GM18858 (cell line): ENCODE data around the gene ATRN.
"Not testable (repeated sequence)": the region's sequence is repeated elsewhere in the genome, so short reads cannot be mapped to it uniquely, and the experiment has no call there.

Experiments
- ATAC-seq: cut with Tn5 transposase; IDR thresholded peaks from one replicate; pipeline ENCODE4 v1.9.1; 2021; ENCODE audit not compliant: unreplicated experiment

The ATRN gene

GRCh38 chr20:3514012-3514642 lies 43.3 kb downstream of the ATRN start:
- ATAC-seq = no peak

- ATAC-seq = no peak
These were observed 44.8 kb downstream of the ATRN start for GRCh38 chr20:3515379-3516170.

- no peak for ATAC-seq
These were observed 51.3 kb downstream of the ATRN start for GRCh38 chr20:3521852-3522740.

- not testable (repeated sequence) for ATAC-seq
These were observed 53.9 kb downstream of the ATRN start for GRCh38 chr20:3524696-3525095.

GRCh38 chr20:3532089-3532615 lies 61.3 kb downstream of the ATRN start:
- ATAC-seq = no peak

GRCh38 chr20:3537733-3538132 lies 66.9 kb downstream of the ATRN start:
- not testable (repeated sequence) for ATAC-seq

- ATAC-seq = no peak
These were observed 68.7 kb downstream of the ATRN start for GRCh38 chr20:3539311-3540107.

- no peak for ATAC-seq
These were observed 71.3 kb downstream of the ATRN start for GRCh38 chr20:3541887-3542721.

GRCh38 chr20:3543901-3544507 lies 73.2 kb downstream of the ATRN start:
- no peak for ATAC-seq

- no peak for ATAC-seq
These were observed 74.6 kb downstream of the ATRN start for GRCh38 chr20:3545401-3545925.

- ATAC-seq = no peak
These were observed 77.1 kb downstream of the ATRN start for GRCh38 chr20:3547906-3548305.

GRCh38 chr20:3550837-3551236 lies 80.0 kb downstream of the ATRN start:
- ATAC-seq = no peak

GRCh38 chr20:3551681-3552434 lies 81.0 kb downstream of the ATRN start:
- no peak for ATAC-seq

GRCh38 chr20:3553663-3554062 lies 82.8 kb downstream of the ATRN start:
- no peak for ATAC-seq

- no peak for ATAC-seq
These were observed 86.5 kb downstream of the ATRN start for GRCh38 chr20:3557237-3557785.

GRCh38 chr20:3559231-3559630 lies 88.4 kb downstream of the ATRN start:
- ATAC-seq = no peak

GRCh38 chr20:3559637-3560036 lies 88.8 kb downstream of the ATRN start:
- ATAC-seq = no peak

- ATAC-seq = no peak
These were observed 89.3 kb downstream of the ATRN start for GRCh38 chr20:3560162-3560561.
